Mucosa of descending colon (tissue), 3 donors: Measurements from ENCODE around the gene SDC3. TPM values are rescaled to one million over a fixed set of nuclear protein-coding genes. Genes with fewer than 3 reads are reported as not detected.
"Not testable (repeated sequence)": the region's sequence is repeated elsewhere in the genome, so short reads cannot be mapped to it uniquely, and the experiment has no call there.

Experiments
- ATAC-seq: fragments of 200-7000 bp; cut with Tn5 transposase; one replicate; pipeline ENCODE4 v1.9.1; 2020; ENCODE audit warnings: mild to moderate bottlenecking, moderate library complexity
- DNase-seq, 3 donors: peaks; one replicate each; pipeline ENCODE4 v3.0.0-alpha.2; 2020
- H3K36me3 ChIP-seq: fragments of 200-600 bp; one replicate; pipeline ENCODE4 v1.8.0; 2021; ENCODE audit warnings: low read depth, mild to moderate bottlenecking
- H3K4me1 ChIP-seq: fragments of 200-600 bp; one replicate; pipeline ENCODE4 v1.8.0; 2021; ENCODE audit warnings: low read depth, mild to moderate bottlenecking
- H3K4me3 ChIP-seq: fragments of 200-600 bp; one replicate; pipeline ENCODE4 v1.8.0; 2021; ENCODE audit warnings: mild to moderate bottlenecking
- H3K9me3 ChIP-seq: fragments of 200-600 bp; one replicate; pipeline ENCODE4 v1.8.0; 2021; ENCODE audit warnings: mild to moderate bottlenecking
- intact Hi-C, 2 donors: fragments of 100-400 bp; cut with DNase I in 1 of 2; cut with micrococcal nuclease in 1 of 2; formaldehyde crosslinking; loops; one replicate each; pipeline versions ENCODE4 v1.11.0 to v1.11.1; 2022; cut with DNase I, micrococcal nuclease
- total RNA-seq, 3 donors: library from RNA; stranded (reverse); fragmentation: NEBNext Ultra II Directional in 2 of 3; extraction: Animal tissue kit (Norgen Biotek cat#: 25700) in 2 of 3; gene quantifications; one replicate each; pipeline versions ENCODE4 v1.2.1 to v1.2.4, GENCODE V29; 2021 to 2023
- TF ChIP-seq, protein P1 (sequence below): fragments of 200-600 bp; IDR thresholded peaks from one replicate; pipeline ENCODE4 v1.8.0; 2022; ENCODE audit warnings: antibody characterized with exemption, mild to moderate bottlenecking
- donor health status: DM: no; HTN: no; CAD: no; lungs with moderate emphysema.
- donor health status: DM: no; HTN: no; CAD: no.
- donor health status: DM: no; HTN: yes; CAD: no.

SDC3 gene
- total RNA-seq, 3 donors from 2014 or later: 9.8 to 81.6 (median 17.2) TPM

GRCh38 chr1:30942326-30942963, 33.9 kb upstream of the SDC3 start:
- DNase-seq: no peak
- intact Hi-C loops: no loop called here

GRCh38 chr1:30940541-30940940, 32.0 kb upstream of the SDC3 start:
- H3K4me1 ChIP-seq: no peaks in the 10 kb centered on the region
- H3K9me3 ChIP-seq: no peaks in the 10 kb centered on the region
- no peak overlapping the region for H3K4me3 ChIP-seq
- intact Hi-C loops: no loop called here
- TF ChIP-seq, protein P1, sequence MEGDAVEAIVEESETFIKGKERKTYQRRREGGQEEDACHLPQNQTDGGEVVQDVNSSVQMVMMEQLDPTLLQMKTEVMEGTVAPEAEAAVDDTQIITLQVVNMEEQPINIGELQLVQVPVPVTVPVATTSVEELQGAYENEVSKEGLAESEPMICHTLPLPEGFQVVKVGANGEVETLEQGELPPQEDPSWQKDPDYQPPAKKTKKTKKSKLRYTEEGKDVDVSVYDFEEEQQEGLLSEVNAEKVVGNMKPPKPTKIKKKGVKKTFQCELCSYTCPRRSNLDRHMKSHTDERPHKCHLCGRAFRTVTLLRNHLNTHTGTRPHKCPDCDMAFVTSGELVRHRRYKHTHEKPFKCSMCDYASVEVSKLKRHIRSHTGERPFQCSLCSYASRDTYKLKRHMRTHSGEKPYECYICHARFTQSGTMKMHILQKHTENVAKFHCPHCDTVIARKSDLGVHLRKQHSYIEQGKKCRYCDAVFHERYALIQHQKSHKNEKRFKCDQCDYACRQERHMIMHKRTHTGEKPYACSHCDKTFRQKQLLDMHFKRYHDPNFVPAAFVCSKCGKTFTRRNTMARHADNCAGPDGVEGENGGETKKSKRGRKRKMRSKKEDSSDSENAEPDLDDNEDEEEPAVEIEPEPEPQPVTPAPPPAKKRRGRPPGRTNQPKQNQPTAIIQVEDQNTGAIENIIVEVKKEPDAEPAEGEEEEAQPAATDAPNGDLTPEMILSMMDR: no peak
- DNase-seq (no peak), ATAC-seq (no peak)
- no peaks in the 10 kb centered on the region for H3K36me3 ChIP-seq

More at GRCh38 chr1:30942326-30942963, 33.9 kb upstream of the SDC3 start:
- Histone ChIP-seq H3K36me3 (no peaks in the 10 kb centered on the region), H3K4me1 (no peaks in the 10 kb centered on the region), H3K9me3 (no peaks in the 10 kb centered on the region), H3K4me3 (no peak overlapping the region)
- no peak for ATAC-seq
- TF ChIP-seq, protein P1: no peak

- no peak for ATAC-seq
- intact Hi-C loops: no loop called here
Observed at GRCh38 chr1:30936541-30937171, 28.1 kb upstream of the SDC3 start.

GRCh38 chr1:30935758-30936157, 27.2 kb upstream of the SDC3 start:
- H3K4me3 ChIP-seq, H3K4me1 ChIP-seq, DNase-seq, H3K9me3 ChIP-seq, intact Hi-C loops, H3K36me3 ChIP-seq, ATAC-seq: not testable (repeated sequence)

More at GRCh38 chr1:30936541-30937171, 28.1 kb upstream of the SDC3 start:
- no peaks in the 10 kb centered on the region for H3K9me3 ChIP-seq
- no peaks in the 10 kb centered on the region for H3K4me1 ChIP-seq
- DNase-seq: no peak
- H3K36me3 ChIP-seq: no peaks in the 10 kb centered on the region
- no peak overlapping the region for H3K4me3 ChIP-seq
- TF ChIP-seq, protein P1: no peak

DNA sequence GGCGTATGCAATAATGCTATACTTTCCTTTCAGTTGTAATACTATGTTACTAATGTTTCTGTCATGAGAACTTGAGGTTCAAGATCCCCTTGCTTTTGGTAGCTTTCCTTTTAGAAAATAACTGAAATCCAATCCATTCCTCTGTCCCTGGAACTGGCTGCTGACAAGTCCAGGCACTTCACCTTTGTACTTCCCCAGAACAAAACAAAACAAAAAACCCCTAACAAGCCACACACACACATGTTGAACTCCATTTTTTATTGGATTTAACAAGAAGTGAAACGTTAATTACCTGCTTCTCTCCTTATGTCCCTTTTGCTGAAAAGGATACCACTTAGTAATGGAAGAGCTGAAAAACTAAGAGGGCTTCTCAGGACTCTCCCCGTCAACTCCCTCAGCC, 26.1 kb upstream of the SDC3 start:
- DNase-seq (no peak), ATAC-seq (no peak)
- Histone ChIP-seq H3K4me1 (no peaks in the 10 kb centered on the region), H3K9me3 (no peaks in the 10 kb centered on the region), H3K4me3 (no peak overlapping the region), H3K36me3 (no peaks in the 10 kb centered on the region)
- intact Hi-C loops: no loop called here
- TF ChIP-seq, protein P1: no peak

GRCh38 chr1:30933874-30934252, 25.3 kb upstream of the SDC3 start:
- ATAC-seq (no peak), DNase-seq (no peak)
- Histone ChIP-seq H3K4me3 (no peak overlapping the region), H3K9me3 (no peaks in the 10 kb centered on the region), H3K36me3 (no peaks in the 10 kb centered on the region), H3K4me1 (no peaks in the 10 kb centered on the region)
- TF ChIP-seq, protein P1: no peak
- intact Hi-C loops: no loop called here
